GM12878 (cell line): ENCODE data around the gene UPF1. TPM values are rescaled to one million over a fixed set of nuclear protein-coding genes. Genes with fewer than 3 reads are reported as not detected.

Experiments used
- ATAC-seq: fragments of 200-7000 bp; cut with Tn5 transposase; 3 replicates; pipeline ENCODE4 v1.9.1; 2020; ENCODE audit warnings: mild to moderate bottlenecking, moderate library complexity
- BruUV-seq: library from RNA; stranded (reverse); fragments of 400-500 nt; replicated peaks from 2 replicates; lab custom pipeline; 2021; lab: Mats Ljungman, UMichigan
- CTCF ChIA-PET: fragments of 300-600 bp; sonication (Branson Sonifier 250); formaldehyde crosslinking; extraction: SDS; loops from one replicate; lab custom pipeline; 2021; ENCODE audit warnings: inconsistent platforms; lab: Yijun Ruan, JAX
- POLR2A ChIA-PET: fragments of 350-600 bp; formaldehyde crosslinking; extraction: SDS; loops from one replicate; lab custom pipeline; 2021; ENCODE audit warnings: inconsistent platforms; lab: Charles Lee
- RAD21 ChIA-PET: fragments of 300-600 bp; sonication (Branson Sonifier 250); formaldehyde crosslinking; loops from one replicate; lab custom pipeline; 2023; ENCODE audit warnings: antibody characterized with exemption; ENCODE audit not compliant: unreplicated experiment; lab: Charles Lee
- SMC1A ChIA-PET: fragments of 300-600 bp; sonication (Branson Sonifier 250); formaldehyde crosslinking; loops from one replicate; lab custom pipeline; 2023; ENCODE audit not compliant: unreplicated experiment, uncharacterized antibody; lab: Charles Lee
- DNase-seq: peaks from one replicate; pipeline ENCODE4 v3.0.0-alpha.2; 2011; ENCODE audit warnings: low read depth, low spot score
- FAIRE-seq: peaks from 3 replicates; lab custom pipeline; 2011; peaks lifted over from hg19 to GRCh38; lab: Jason Lieb, UNC
- H2AFZ ChIP-seq: 2 replicates; pipeline ENCODE4 v1.6.0; 2011; ENCODE audit warnings: low read depth, low read length, control low read depth; ENCODE audit not compliant: control insufficient read depth
- H3K27ac ChIP-seq: 2 replicates; pipeline ENCODE4 v1.5.1; 2011; ENCODE audit warnings: control low read depth; ENCODE audit not compliant: control insufficient read depth, insufficient read depth
- H3K27me3 ChIP-seq, 2 experiments: replicated peaks in 1 of 2; 2 replicates each; pipeline versions ENCODE4 v1.6.0 to v1.6.1; 2011; ENCODE audit warnings: low read length in 1 of 2; ENCODE audit not compliant: control insufficient read depth in 2 of 2, insufficient read depth in 2 of 2
- H3K36me3 ChIP-seq, 2 experiments: 2 replicates each; pipeline ENCODE4 v1.5.1; 2011; ENCODE audit warnings: low read length in 1 of 2; ENCODE audit not compliant: control insufficient read depth in 2 of 2, insufficient read depth in 2 of 2
- H3K4me1 ChIP-seq: 2 replicates; pipeline ENCODE4 v1.6.1; 2011; ENCODE audit warnings: mild to moderate bottlenecking, low read length, moderate library complexity, mixed read lengths; ENCODE audit not compliant: control insufficient read depth, insufficient read depth
- H3K4me2 ChIP-seq: 2 replicates; pipeline ENCODE4 v1.6.0; 2011; ENCODE audit warnings: control low read depth; ENCODE audit not compliant: control insufficient read depth, insufficient read depth
- H3K4me3 ChIP-seq: fragments of 200-600 bp; sonication (generic); 2 replicates; pipeline ENCODE4 v1.5.1; 2016
- H3K79me2 ChIP-seq: 2 replicates; pipeline ENCODE4 v1.6.0; 2011; ENCODE audit warnings: low read length; ENCODE audit not compliant: control insufficient read depth, insufficient read depth
- H3K9ac ChIP-seq: 2 replicates; pipeline ENCODE4 v1.8.0; 2011; ENCODE audit warnings: low read length, control low read depth, mixed read lengths; ENCODE audit not compliant: control insufficient read depth, insufficient read depth
- H3K9me3 ChIP-seq: replicated peaks from 3 replicates; pipeline ENCODE4 v1.5.1; 2011; ENCODE audit warnings: mild to moderate bottlenecking, low read length; ENCODE audit not compliant: control insufficient read depth, insufficient read depth
- H4K20me1 ChIP-seq: 2 replicates; pipeline ENCODE4 v1.6.0; 2011; ENCODE audit not compliant: control insufficient read depth, insufficient read depth
- FOXK2 ChIP-seq: fragments of 450-650 bp; IDR thresholded peaks from 2 replicates; pipeline ENCODE4 v1.6.1; 2017; ENCODE audit warnings: mild to moderate bottlenecking, moderate library complexity
- JUND ChIP-seq: IDR thresholded peaks from 2 replicates; pipeline ENCODE4 v1.6.1; 2012; ENCODE audit warnings: low read depth, mild to moderate bottlenecking, low read length, improper control_type of control experiment, moderate library complexity
- POLR2A ChIP-seq: IDR thresholded peaks from 2 replicates; pipeline ENCODE4 v1.6.1; 2011; ENCODE audit warnings: low read depth, mild to moderate bottlenecking, low read length
- WGBS: methylation state at CpG from one replicate; pipeline ENCODE4 v1.1.6; 2016; ENCODE audit warnings: low lambda C conversion rate; ENCODE audit not compliant: insufficient replicate concordance, insufficient coverage; ENCODE audit errors: missing lambda C conversion rate; 5-methylcytosine and 5-hydroxymethylcytosine counted together
- in situ Hi-C: fragments of 300-500 bp; cut with MboI; formaldehyde crosslinking; loops from 9 replicates; pipeline ENCODE4 v1.14.3; 2018; ENCODE audit warnings: mixed read lengths
- intact Hi-C: fragments of 100-400 bp; cut with micrococcal nuclease; formaldehyde crosslinking; loops from one replicate; pipeline ENCODE4 v1.14.2; 2022; ENCODE audit not compliant: unreplicated experiment
- polyA plus RNA-seq, 11 experiments: library from polyadenylated mRNA; depleted of rRNA in 4 of 11; unstranded in 6 of 11; stranded (reverse) in 5 of 11; fragments of >200 nt; fragmentation: Nextera tagmentation in 4 of 11; fragmentation: Illumina TruSeq in 1 of 11; extraction: Ambion mirVana in 4 of 11; extraction: Trizol in 1 of 11; gene quantifications; 1 replicate in 1 of 11; 2 replicates in 10 of 11; pipeline versions ENCODE4 v1.2.1 to v1.2.3, GENCODE V29; 2011 to 2016; ENCODE audit warnings: inconsistent platforms in 2 of 11, missing spikeins in 2 of 11, low read depth in 1 of 11
- total RNA-seq, 4 experiments: library from RNA; depleted of rRNA in 3 of 4; stranded (reverse); fragments of >200 nt in 3 of 4; fragmentation: Illumina TruSeq in 1 of 4; extraction: Trizol in 1 of 4; gene quantifications; 2 replicates each; pipeline versions ENCODE4 v1.2.1 to v1.2.3, GENCODE V29; 2013 to 2021

The UPF1 gene
- total and polyA plus RNA-seq, 10 of the 15 experiments (the other 5 are each of a cell fraction or from before 2014, with no cell fraction given), result 0.58 to 80.9 (median 18.7) TPM

DNA sequence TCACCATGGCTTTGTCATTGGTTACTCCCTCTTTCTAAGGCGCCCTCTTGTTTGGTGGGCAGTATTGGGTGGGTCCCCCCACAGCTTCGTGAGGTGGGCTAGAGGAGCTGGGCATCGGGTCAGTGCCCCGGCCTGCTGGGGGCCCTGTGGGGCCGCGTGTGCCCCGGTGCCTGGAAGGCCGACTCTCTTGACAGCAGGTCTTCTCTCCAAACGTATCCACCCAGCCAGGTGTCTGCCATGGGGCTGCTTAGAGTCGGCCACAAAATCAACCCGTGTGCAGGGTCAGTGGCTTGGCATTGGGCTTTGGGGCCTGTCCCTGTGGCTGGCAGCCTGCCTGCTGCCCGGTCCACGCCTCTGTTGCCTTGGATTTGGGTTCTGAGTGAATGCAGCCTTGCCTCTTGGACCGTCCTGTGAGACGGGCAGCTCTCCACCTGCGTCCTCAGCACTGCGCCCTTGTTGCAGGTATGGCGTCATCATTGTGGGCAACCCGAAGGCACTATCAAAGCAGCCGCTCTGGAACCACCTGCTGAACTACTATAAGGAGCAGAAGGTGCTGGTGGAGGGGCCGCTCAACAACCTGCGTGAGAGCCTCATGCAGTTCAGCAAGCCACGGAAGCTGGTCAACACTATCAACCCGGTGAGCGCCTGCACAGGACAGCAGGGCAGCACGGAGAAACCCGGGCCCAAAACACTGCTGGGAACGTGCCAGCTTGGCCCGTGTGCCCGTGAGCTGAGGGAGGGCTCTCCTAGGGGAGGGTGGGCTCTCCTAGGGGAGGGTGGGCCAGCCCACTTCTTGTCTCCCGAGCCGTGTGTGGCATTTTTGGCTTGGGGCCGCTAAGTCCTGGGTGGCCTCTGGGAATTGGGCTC, 31.4 kb downstream of the UPF1 start:
- no peaks in the 10 kb centered on the region for H3K9me3 ChIP-seq
- no peak overlapping the region for H3K27ac ChIP-seq
- CTCF ChIA-PET, result interaction anchor here (0.6 to 1.5 kb wide), 3 partner anchors 19 to 386 kb away, joined by 3 read pairs; no protein-coding TSS in a partner anchor
- H3K4me1 ChIP-seq, result peaks cover 17% of the 10 kb centered on the region
- ATAC-seq (no peak), DNase-seq (no peak), FAIRE-seq (no peak)
- 92% methylated on average over 33 of the region's 33 CpGs for WGBS
- no peaks in the 10 kb centered on the region for H3K79me2 ChIP-seq
- H4K20me1 ChIP-seq, result peaks cover 5% of the 10 kb centered on the region; the same call in 1 of the 2 replicates
- H3K4me3 ChIP-seq, result no peak overlapping the region
- RAD21 ChIA-PET, result no interaction called here
- no peaks in the 10 kb centered on the region for H3K27me3 ChIP-seq
- H2AFZ ChIP-seq, result no peak overlapping the region
- H3K9ac ChIP-seq, result no peak overlapping the region
- H3K4me2 ChIP-seq, result no peak overlapping the region
- in situ Hi-C loops (loop anchor here (25.0 kb wide), 1 partner anchor 401 kb away; no protein-coding TSS in a partner anchor), intact Hi-C loops (no loop called here)
- H3K36me3 ChIP-seq, result peaks cover 30 to 70% of the 10 kb centered on the region in 2 experiments
- no TSS peak for BruUV-seq
- POLR2A ChIA-PET, result no interaction called here
- TF ChIP-seq FOXK2, result no peak
- TF ChIP-seq POLR2A, result peak; percentile 19; the same call in 1 of the 2 replicates
- SMC1A ChIA-PET, result interaction anchor here (1.2 kb wide), 1 partner anchor 30 kb away, joined by 4 read pairs; no protein-coding TSS in a partner anchor

DNA sequence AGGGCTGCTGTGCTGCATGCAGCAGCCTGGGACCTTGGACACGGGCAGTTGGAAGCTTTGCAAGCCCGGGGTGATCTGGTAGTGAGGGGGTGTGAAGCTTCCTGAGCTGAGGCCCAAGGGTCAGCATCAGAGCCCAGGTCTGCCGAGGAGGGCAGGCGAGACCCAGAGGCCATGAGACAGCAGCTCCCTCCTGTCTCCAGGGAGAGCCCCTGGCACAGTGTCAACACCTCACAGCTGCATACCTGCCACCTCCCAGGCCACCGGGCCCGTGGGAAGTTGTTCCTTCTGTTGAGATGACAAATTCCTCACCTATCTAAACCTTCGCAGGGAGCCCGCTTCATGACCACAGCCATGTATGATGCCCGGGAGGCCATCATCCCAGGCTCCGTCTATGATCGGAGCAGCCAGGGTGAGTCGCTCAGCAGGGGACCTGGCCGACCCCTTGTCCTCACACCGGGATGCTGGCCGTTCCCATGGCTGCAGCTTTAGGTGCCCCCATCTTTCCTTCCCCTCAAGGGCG, 32.1 kb downstream of the UPF1 start:
- H3K36me3 ChIP-seq, result peaks cover 29 to 65% of the 10 kb centered on the region in 2 experiments
- CTCF ChIA-PET, result interaction anchor here (1.5 kb wide), 1 partner anchor 20 kb away, joined by 3 read pairs; no protein-coding TSS in a partner anchor
- no peak overlapping the region for H3K4me2 ChIP-seq
- no peak overlapping the region for H2AFZ ChIP-seq
- H3K9ac ChIP-seq, result no peak overlapping the region
- H3K4me1 ChIP-seq, result peaks cover 17% of the 10 kb centered on the region
- no peak overlapping the region for H3K4me3 ChIP-seq
- no peak for TF ChIP-seq FOXK2
- peak; percentile 58 for TF ChIP-seq POLR2A
- TF ChIP-seq JUND, result no peak
- WGBS, result 99% methylated on average over 16 of the region's 16 CpGs
- DNase-seq (no peak), ATAC-seq (no peak), FAIRE-seq (no peak)
- intact Hi-C loops, result no loop called here
- peaks cover 5% of the 10 kb centered on the region; the same call in 1 of the 2 replicates for H4K20me1 ChIP-seq
- H3K27me3 ChIP-seq, result no peaks in the 10 kb centered on the region
- no peak overlapping the region for H3K27ac ChIP-seq
- no peaks in the 10 kb centered on the region for H3K79me2 ChIP-seq
- SMC1A ChIA-PET, result no interaction called here
- H3K9me3 ChIP-seq, result no peaks in the 10 kb centered on the region
- no TSS peak for BruUV-seq
- in situ Hi-C loops, result loop anchor here (25.0 kb wide), 1 partner anchor 402 kb away; no protein-coding TSS in a partner anchor
- POLR2A ChIA-PET, result interaction anchor here (0.6 kb wide), 1 partner anchor 20 kb away, joined by 10 read pairs; no protein-coding TSS in a partner anchor
- RAD21 ChIA-PET, result no interaction called here
